A549 (cell line): ENCODE results near the gene ARHGAP28. TPM values are rescaled to one million over a fixed set of nuclear protein-coding genes. Genes with fewer than 3 reads are reported as not detected.

Experiments
- ATAC-seq, 2 experiments: fragments of 200-7000 bp in 1 of 2; fragments of >200 bp in 1 of 2; cut with Nextera tagmentation in 1 of 2; cut with Tn5 transposase in 1 of 2; 3 replicates each; pipeline versions ENCODE4 v1.8.0 to v1.9.1; 2018 to 2020; ENCODE audit warnings: mild to moderate bottlenecking in 1 of 2, moderate library complexity in 1 of 2
- CTCF ChIA-PET: fragments of 300-600 bp; sonication (Branson Sonifier 250); formaldehyde crosslinking; extraction: SDS; loops from one replicate; lab custom pipeline; 2021; ENCODE audit warnings: antibody characterized with exemption, inconsistent platforms; lab: Yijun Ruan, JAX
- POLR2A ChIA-PET: fragments of 350-600 bp; formaldehyde crosslinking; extraction: SDS; loops from one replicate; lab custom pipeline; 2021; ENCODE audit warnings: antibody characterized with exemption, inconsistent platforms; lab: Yijun Ruan, JAX
- DNase-seq, 2 experiments: peaks; one replicate each; pipeline versions ENCODE4 v3.0.0 to v3.0.0-alpha.2; 2011 to 2016; ENCODE audit warnings: low read depth in 1 of 2, low spot score in 1 of 2
- FAIRE-seq: peaks from 2 replicates; lab custom pipeline; 2011; peaks lifted over from hg19 to GRCh38; lab: Jason Lieb, UNC
- H3K27ac ChIP-seq, 2 experiments: fragments of >200 bp; sonication (Bioruptor Twin); formaldehyde crosslinking; 3 replicates each; pipeline ENCODE4 v1.5.1; 2016 to 2017
- H3K4me1 ChIP-seq: fragments of >200 bp; sonication (Bioruptor Twin); formaldehyde crosslinking; 3 replicates; pipeline ENCODE4 v1.6.1; 2016
- H3K4me2 ChIP-seq: fragments of >200 bp; sonication (Bioruptor Twin); formaldehyde crosslinking; 3 replicates; pipeline ENCODE4 v1.6.1; 2016
- H3K4me3 ChIP-seq: fragments of >200 bp; sonication (Bioruptor Twin); formaldehyde crosslinking; 3 replicates; pipeline ENCODE4 v1.5.1; 2016
- H3K9me3 ChIP-seq: fragments of >200 bp; sonication (Bioruptor Twin); formaldehyde crosslinking; 3 replicates; pipeline ENCODE4 v1.6.1; 2016
- BCL3 ChIP-seq: fragments of >200 bp; sonication (Bioruptor Twin); formaldehyde crosslinking; IDR thresholded peaks from 3 replicates; pipeline ENCODE4 v1.6.1; 2016
- CEBPB ChIP-seq, 2 experiments: fragments of >200 bp in 1 of 2; sonication (Bioruptor Twin) in 1 of 2; formaldehyde crosslinking in 1 of 2; IDR thresholded peaks; 2 replicates each; pipeline ENCODE4 v1.6.1; 2012 to 2016
- CHD4 ChIP-seq: fragments of 200-600 bp; sonication (generic); IDR thresholded peaks from 2 replicates; pipeline ENCODE4 v1.6.1; 2016; ENCODE audit warnings: antibody characterized with exemption, mild to moderate bottlenecking, borderline replicate concordance
- EHF ChIP-seq: fragments of 250-450 bp; sonication (Bioruptor Pico); IDR thresholded peaks from 2 replicates; pipeline ENCODE4 v1.5.0; 2020; ENCODE audit warnings: mild to moderate bottlenecking
- EP300 ChIP-seq, 2 experiments: fragments of >200 bp; sonication (Bioruptor Twin); formaldehyde crosslinking; IDR thresholded peaks; 2 replicates in 1 of 2; 3 replicates in 1 of 2; pipeline ENCODE4 v1.6.1; 2016 to 2017
- ESRRA ChIP-seq: fragments of 150-350 bp; IDR thresholded peaks from 2 replicates; pipeline ENCODE4 v1.6.1; 2014; ENCODE audit warnings: mild to moderate bottlenecking, low read length, borderline replicate concordance
- FOSB ChIP-seq: fragments of 250-450 bp; sonication (Bioruptor Pico); IDR thresholded peaks from 2 replicates; pipeline ENCODE4 v1.5.0; 2020; ENCODE audit warnings: mild to moderate bottlenecking, moderate library complexity
- FOSL2 ChIP-seq, 2 experiments: fragments of 450-650 bp in 1 of 2; fragments of >200 bp in 1 of 2; sonication (Bioruptor Twin) in 1 of 2; formaldehyde crosslinking; IDR thresholded peaks; 2 replicates each; pipeline versions ENCODE4 v1.5.0 to v1.6.1; 2016 to 2020; ENCODE audit warnings: mild to moderate bottlenecking in 1 of 2, moderate library complexity in 1 of 2
- HEYL ChIP-seq: fragments of 250-450 bp; sonication (Bioruptor Pico); IDR thresholded peaks from 2 replicates; pipeline ENCODE4 v1.8.0; 2021; ENCODE audit warnings: mild to moderate bottlenecking, moderate library complexity
- HOXB5 ChIP-seq: fragments of 250-450 bp; sonication (Bioruptor Pico); IDR thresholded peaks from 2 replicates; pipeline ENCODE4 v1.5.0; 2020; ENCODE audit warnings: mild to moderate bottlenecking, moderate library complexity
- JUN ChIP-seq, 2 experiments: fragments of >200 bp; sonication (Bioruptor Twin); formaldehyde crosslinking; IDR thresholded peaks; 2 replicates in 1 of 2; 3 replicates in 1 of 2; pipeline ENCODE4 v1.6.1; 2016 to 2017
- JUNB ChIP-seq: fragments of >200 bp; sonication (Bioruptor Twin); formaldehyde crosslinking; IDR thresholded peaks from 2 replicates; pipeline ENCODE4 v1.6.1; 2016
- KDM5A ChIP-seq: fragments of 200-600 bp; sonication (generic); IDR thresholded peaks from 2 replicates; pipeline ENCODE4 v1.6.1; 2016; ENCODE audit warnings: antibody characterized with exemption, mild to moderate bottlenecking
- MAFK ChIP-seq: fragments of 450-650 bp; IDR thresholded peaks from 2 replicates; pipeline ENCODE4 v1.6.1; 2014; ENCODE audit not compliant: partially characterized antibody
- NFE2L2 ChIP-seq: fragments of 150-350 bp; conservative IDR thresholded peaks from 2 replicates; pipeline ENCODE4 v1.6.1; 2014; ENCODE audit warnings: low read length
- NPAS2 ChIP-seq: fragments of 250-450 bp; sonication (Bioruptor Pico); IDR thresholded peaks from 2 replicates; pipeline ENCODE4 v1.8.0; 2022; ENCODE audit warnings: mild to moderate bottlenecking, moderate library complexity, borderline replicate concordance
- NR3C1 ChIP-seq: fragments of >200 bp; sonication (Bioruptor Twin); formaldehyde crosslinking; IDR thresholded peaks from 3 replicates; pipeline ENCODE4 v1.6.1; 2017
- PHF8 ChIP-seq: fragments of 200-600 bp; sonication (generic); IDR thresholded peaks from 2 replicates; pipeline ENCODE4 v1.6.1; 2016; ENCODE audit warnings: low read depth, mild to moderate bottlenecking, antibody characterized with exemption, moderate library complexity, borderline replicate concordance
- POLR2A ChIP-seq: IDR thresholded peaks from 2 replicates; pipeline ENCODE4 v1.6.1; 2012; ENCODE audit warnings: mild to moderate bottlenecking, low read length
- RFX5 ChIP-seq: fragments of 450-650 bp; IDR thresholded peaks from 2 replicates; pipeline ENCODE4 v1.7.1; 2014; ENCODE audit warnings: antibody characterized with exemption, mild to moderate bottlenecking, moderate library complexity
- TP53 ChIP-seq: fragments of 250-450 bp; sonication (Bioruptor Pico); IDR thresholded peaks from 2 replicates; pipeline ENCODE4 v1.5.0; 2021; ENCODE audit warnings: mild to moderate bottlenecking, moderate library complexity
- ZC3H11A ChIP-seq: fragments of 450-650 bp; IDR thresholded peaks from 2 replicates; pipeline ENCODE4 v1.6.1; 2014; ENCODE audit warnings: antibody characterized with exemption, mild to moderate bottlenecking
- WGBS: methylation state at CpG from one replicate; pipeline ENCODE4 v1.1.6; 2017; ENCODE audit errors: missing lambda C conversion rate; 5-methylcytosine and 5-hydroxymethylcytosine counted together
- polyA plus RNA-seq, 4 experiments: library from polyadenylated mRNA; depleted of rRNA in 3 of 4; stranded (reverse); fragments of >200 nt; fragmentation: RNase III in 1 of 4; extraction: RNeasy Plus Mini Kit Qiagen cat#74134 plus additional on column Dnase treatment in 1 of 4; gene quantifications; 2 replicates in 3 of 4; 3 replicates in 1 of 4; pipeline ENCODE4 v1.2.3, GENCODE V29; 2011 to 2017
- TF ChIP-seq, protein P1 (sequence below): fragments of 250-450 bp; sonication (Bioruptor Pico); IDR thresholded peaks from 2 replicates; pipeline ENCODE4 v1.5.0; 2020; ENCODE audit warnings: low read depth, mild to moderate bottlenecking, moderate library complexity
- TF ChIP-seq, protein P2 (sequence below): IDR thresholded peaks from 2 replicates; pipeline ENCODE4 v1.6.1; 2012; ENCODE audit warnings: low read depth, borderline replicate concordance

The ARHGAP28 gene
- polyA plus RNA-seq, 2 of the 4 experiments (the other 2 are of a cell fraction) = 0.13 to 0.17 TPM

- Histone ChIP-seq H3K4me1 (no peaks in the 10 kb centered on the region), H3K27ac (no peak overlapping the region), H3K4me3 (no peak overlapping the region), H3K9me3 (no peaks in the 10 kb centered on the region), H3K4me2 (no peak overlapping the region)
- FAIRE-seq = no peak
- CTCF ChIA-PET = no interaction called here
- 50% methylated on average over 18 of the region's 18 CpGs for WGBS
- TF ChIP-seq CHD4 (no peak), HOXB5 (CRISPR knock-in tag) (no peak), NFE2L2 (no peak), EP300 (IDR thresholded peaks at IDR 0.05) (no peak), CEBPB (IDR thresholded peaks at IDR 0.05) (no peak), FOSB (CRISPR knock-in tag) (no peak), JUNB (no peak), MAFK (no peak), JUN (IDR thresholded peaks at IDR 0.05) (no peak), FOSL2 (IDR thresholded peaks at IDR 0.05) (no peak), FOSL2 (CRISPR knock-in tag; IDR thresholded peaks at IDR 0.05) (no peak), NPAS2 (CRISPR knock-in tag) (no peak), HEYL (CRISPR knock-in tag) (no peak), BCL3 (no peak), RFX5 (no peak), NR3C1 (no peak), TP53 (CRISPR knock-in tag) (no peak), PHF8 (no peak), KDM5A (no peak)
- TF ChIP-seq, protein P1, sequence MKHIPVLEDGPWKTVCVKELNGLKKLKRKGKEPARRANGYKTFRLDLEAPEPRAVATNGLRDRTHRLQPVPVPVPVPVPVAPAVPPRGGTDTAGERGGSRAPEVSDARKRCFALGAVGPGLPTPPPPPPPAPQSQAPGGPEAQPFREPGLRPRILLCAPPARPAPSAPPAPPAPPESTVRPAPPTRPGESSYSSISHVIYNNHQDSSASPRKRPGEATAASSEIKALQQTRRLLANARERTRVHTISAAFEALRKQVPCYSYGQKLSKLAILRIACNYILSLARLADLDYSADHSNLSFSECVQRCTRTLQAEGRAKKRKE (CRISPR knock-in tag) = no peak
- TF ChIP-seq, protein P2, sequence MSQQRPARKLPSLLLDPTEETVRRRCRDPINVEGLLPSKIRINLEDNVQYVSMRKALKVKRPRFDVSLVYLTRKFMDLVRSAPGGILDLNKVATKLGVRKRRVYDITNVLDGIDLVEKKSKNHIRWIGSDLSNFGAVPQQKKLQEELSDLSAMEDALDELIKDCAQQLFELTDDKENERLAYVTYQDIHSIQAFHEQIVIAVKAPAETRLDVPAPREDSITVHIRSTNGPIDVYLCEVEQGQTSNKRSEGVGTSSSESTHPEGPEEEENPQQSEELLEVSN = no peak
- TF ChIP-seq, all 56 proteins: peak for 0
- POLR2A ChIA-PET = no interaction called here
- ATAC-seq (no peak), DNase-seq (no peak)
Observed at GRCh38 chr18:6955304-6955703, 225.8 kb downstream of the ARHGAP28 start.

DNA sequence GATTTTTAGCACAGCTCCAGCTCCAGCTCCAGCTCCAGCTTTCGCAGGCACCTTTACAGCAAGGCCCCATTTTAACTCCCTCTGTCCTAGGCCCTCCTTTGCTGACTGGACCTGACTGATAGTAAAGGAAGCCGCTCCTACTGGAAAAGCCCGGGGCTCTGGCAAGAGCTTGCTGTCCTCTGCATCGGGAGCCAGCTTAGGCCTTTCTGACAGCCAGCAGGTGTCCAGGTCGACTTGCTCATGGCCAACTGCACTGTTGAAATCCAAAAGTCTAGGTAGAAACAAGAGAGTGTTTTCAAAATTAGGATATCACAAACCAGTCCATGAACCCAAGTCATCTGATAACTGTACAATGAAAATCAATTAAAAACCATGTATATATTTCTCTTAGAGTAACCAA is 227.0 kb downstream of the ARHGAP28 start:
- DNase-seq = no peak
- Histone ChIP-seq H3K27ac (no peak overlapping the region), H3K4me2 (no peak overlapping the region), H3K9me3 (no peaks in the 10 kb centered on the region), H3K4me1 (no peaks in the 10 kb centered on the region), H3K4me3 (no peak overlapping the region)
- WGBS = 29% methylated on average over 3 of the region's 5 CpGs
- no peak for TF ChIP-seq JUNB
- TF ChIP-seq, protein P2 = no peak
- no peak for TF ChIP-seq ESRRA
- TF ChIP-seq POLR2A = no peak
- no peak for TF ChIP-seq ZC3H11A
- no peak for TF ChIP-seq EHF (CRISPR knock-in tag)
- ATAC-seq = no peak
- FAIRE-seq = no peak
- ChIA-PET CTCF (interaction anchor here (1.7 kb wide), 1 partner anchor 65 kb away, joined by 3 read pairs; no protein-coding TSS in a partner anchor), POLR2A (no interaction called here)
